ENCODE results near the gene GFM2. TPM values are rescaled to one million over a fixed set of nuclear protein-coding genes. Genes with fewer than 3 reads are reported as not detected.
"Not testable (repeated sequence)": the region's sequence is repeated elsewhere in the genome, so short reads cannot be mapped to it uniquely, and the experiment has no call there.

The GFM2 gene, protein sequence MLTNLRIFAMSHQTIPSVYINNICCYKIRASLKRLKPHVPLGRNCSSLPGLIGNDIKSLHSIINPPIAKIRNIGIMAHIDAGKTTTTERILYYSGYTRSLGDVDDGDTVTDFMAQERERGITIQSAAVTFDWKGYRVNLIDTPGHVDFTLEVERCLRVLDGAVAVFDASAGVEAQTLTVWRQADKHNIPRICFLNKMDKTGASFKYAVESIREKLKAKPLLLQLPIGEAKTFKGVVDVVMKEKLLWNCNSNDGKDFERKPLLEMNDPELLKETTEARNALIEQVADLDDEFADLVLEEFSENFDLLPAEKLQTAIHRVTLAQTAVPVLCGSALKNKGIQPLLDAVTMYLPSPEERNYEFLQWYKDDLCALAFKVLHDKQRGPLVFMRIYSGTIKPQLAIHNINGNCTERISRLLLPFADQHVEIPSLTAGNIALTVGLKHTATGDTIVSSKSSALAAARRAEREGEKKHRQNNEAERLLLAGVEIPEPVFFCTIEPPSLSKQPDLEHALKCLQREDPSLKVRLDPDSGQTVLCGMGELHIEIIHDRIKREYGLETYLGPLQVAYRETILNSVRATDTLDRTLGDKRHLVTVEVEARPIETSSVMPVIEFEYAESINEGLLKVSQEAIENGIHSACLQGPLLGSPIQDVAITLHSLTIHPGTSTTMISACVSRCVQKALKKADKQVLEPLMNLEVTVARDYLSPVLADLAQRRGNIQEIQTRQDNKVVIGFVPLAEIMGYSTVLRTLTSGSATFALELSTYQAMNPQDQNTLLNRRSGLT
- total RNA-seq, result 31.0 TPM

- DNase-seq (ENCODE audit: low spot score), result peak; percentile 94
These were observed at the start of gene GFM2, which contains the start of gene NSA2 for GRCh38 chr5:74766849-74767578. Gene GFM2 (minus strand): TSS chr5:74767117. CDS start chr5:74763742, 3,375 bp downstream. Gene NSA2 (plus strand): TSS chr5:74767249. CDS start chr5:74767361, 112 bp downstream.

- no peak for DNase-seq (ENCODE audit: low spot score)
These were observed 44.0 kb upstream of the GFM2 start for GRCh38 chr5:74810915-74811314.

- DNase-seq (ENCODE audit: low spot score), result no peak
These were observed 35.0 kb upstream of the GFM2 start for GRCh38 chr5:74801941-74802340.

DNA sequence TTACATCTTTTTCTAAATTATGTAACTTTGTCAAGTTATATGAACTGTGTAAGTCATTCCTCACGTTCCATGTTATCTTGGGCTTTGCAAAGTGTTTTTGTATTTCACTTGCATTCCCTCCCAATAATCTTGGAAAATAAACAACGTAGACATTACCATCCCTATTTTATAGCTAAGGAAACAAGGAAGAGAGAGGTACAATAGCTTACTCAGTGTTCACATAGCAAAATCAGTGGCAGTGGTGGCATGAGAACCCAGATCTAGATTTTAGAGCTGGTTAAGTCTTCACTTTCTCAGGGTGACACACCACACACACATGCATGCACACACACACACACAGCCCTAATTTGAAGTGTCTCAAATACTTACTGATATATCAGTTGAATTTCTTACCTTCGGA, 34.3 kb upstream of the GFM2 start:
- no peak for DNase-seq (ENCODE audit: low spot score)

DNA sequence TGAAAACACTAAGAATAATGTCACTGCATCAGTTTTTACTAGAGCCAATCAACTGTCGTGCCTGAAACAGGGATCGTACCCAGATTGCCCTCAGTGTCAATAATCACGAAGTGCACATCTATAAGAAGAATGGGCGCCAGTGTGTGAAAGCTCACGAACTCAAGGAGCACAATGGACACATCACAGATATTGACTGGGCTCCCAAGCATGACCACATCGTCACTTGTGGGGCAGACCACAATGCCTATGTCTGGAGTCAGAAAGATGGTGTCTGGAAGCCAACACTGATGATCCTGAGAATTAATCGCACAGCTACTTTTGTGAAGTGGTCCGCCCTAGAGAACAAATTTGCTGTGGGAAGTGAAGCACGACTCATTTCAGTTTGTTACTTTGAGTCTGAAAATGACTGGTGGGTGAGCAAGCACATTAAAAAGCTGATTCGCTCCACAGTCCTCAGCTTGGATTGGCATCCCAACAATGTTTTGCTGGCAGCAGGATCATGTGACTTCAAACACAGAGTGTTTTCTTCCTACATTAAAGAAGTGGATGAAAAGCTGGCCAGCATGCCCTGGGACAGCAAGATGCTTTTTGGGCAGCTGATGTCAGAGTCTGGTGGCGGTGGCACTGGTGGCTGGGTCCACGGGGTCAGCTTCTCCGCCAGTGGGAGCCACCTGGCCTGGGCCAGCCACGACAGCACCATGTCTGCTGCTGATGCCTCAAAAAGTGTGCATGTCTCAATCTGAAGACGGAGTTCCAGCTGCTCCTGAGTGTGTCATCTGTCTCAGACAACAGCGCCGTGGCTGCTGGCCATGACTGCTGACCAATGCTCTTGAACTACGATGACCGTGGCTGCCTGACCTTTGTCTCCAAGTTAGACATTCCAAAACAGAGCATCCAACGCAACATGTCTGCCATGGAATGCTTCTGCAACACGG, 32.3 kb upstream of the GFM2 start:
- DNase-seq (ENCODE audit: low spot score), result no peak

GRCh38 chr5:74791669-74792068, 24.8 kb upstream of the GFM2 start:
- DNase-seq (ENCODE audit: low spot score), result not testable (repeated sequence)

DNA sequence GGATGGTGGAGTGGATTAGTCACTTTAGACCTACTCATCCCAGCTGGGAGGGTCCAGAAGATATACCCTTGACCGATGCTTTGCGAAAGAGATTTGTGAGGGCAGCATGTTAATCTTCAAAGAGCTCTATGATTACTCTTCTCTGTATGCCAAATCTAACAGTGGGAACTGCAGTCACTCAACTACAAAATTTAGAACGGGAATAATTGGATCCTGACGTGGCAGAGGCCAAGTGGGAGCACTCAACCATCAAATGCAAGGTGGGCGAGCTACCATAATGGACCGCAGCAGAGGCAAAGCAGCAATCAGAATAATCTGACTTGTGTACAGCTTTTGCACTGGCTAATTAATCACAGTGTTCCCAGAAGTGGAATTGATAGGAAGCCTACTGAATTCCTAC, 20.5 kb upstream of the GFM2 start:
- no peak for DNase-seq (ENCODE audit: low spot score)

DNA sequence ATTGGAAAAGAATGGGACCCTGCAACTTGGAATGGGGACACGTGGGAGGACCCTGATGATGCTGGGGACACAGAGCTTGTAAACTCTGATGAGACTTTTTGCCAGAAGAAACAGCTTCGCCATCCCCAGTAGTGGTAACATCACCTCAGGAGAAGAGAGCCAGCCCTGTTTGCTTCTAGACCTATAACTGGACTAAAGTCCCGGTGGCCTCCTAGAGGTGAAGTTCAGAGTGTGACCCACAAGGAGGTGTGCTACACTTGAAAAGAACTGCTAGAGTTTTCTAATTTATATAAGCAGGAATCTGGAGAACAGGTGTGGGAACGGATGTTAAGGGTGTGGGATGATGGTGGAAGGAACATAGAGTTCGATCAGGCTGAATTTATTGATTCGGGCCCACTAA, 19.9 kb upstream of the GFM2 start:
- no peak for DNase-seq (ENCODE audit: low spot score)

DNA sequence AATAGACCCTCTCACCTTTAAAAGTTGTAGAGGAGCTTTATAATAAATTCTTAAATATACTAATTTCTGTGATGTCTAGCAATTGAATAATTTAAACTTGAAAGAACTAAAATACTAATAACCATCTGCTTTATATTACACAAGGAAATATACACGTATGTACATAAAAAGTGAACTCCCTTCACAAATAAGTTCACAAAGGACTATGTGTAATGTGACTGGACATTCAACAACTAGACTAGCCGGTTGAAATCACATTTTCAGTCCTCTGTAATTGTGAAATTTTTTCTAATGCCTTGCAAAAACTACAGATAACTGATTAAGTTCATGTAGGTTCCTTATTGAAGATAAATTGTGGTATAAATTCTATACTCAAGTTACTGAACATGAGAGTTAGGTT, 11.7 kb upstream of the GFM2 start:
- DNase-seq (ENCODE audit: low spot score), result no peak

DNA sequence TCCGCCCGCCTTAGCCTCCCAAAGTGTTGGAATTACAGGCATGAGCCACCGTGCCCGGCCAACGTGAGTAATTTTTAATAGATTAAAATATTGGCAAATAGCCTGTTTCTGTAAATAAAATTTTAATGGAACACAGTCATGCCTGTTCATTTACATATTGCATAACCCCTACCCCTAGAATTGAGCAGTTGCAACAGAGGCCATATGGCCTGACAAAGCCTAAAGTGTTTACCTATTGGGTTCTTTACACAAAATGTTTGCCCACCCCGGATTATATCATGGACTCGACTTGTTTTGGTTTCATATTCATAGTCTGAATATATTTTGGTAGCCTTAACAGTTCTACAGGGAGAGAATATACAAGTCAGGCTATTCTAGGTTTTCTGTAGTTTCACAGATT, 5.4 kb upstream of the GFM2 start:
- no peak for DNase-seq (ENCODE audit: low spot score)

DNA sequence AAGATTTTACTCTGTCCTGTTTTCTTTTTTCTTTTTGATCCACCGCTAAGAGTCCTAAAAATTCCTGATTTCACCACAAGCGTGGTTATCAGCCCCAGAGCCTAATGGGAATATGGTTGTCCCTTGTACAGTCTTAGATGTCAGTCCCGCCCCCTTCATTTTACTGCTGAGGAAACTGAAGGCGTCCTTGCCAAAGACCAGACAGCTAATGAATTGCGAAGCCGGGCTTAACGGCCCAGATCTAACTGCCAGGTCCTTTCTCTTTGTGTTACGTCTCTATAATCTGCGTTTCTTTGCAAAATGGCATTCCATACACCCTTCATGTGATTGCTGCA, 629 bp upstream of the GFM2 start:
- DNase-seq (ENCODE audit: low spot score), result no peak

DNA sequence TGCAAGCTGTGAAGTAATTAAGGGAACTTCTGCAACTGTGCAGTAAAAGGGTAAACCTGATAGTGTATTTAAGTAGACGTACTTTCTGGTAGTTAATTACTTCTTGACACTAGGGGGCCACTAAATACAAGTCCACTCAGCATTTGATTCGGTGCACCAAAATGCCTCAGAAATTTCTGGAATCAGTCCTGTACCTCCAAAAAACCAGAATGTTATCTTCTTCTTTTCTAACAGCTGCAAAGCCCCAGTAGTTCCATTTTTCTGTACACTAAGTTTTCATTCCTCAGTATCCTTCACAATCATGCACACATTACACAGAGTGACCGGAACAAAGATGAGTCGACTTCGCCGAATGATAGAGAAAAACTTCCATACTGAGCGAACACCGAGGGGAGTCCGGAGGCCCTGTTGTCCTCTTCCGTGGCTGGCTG, 484 bp downstream of the GFM2 start:
- no peak for DNase-seq (ENCODE audit: low spot score)

DNA sequence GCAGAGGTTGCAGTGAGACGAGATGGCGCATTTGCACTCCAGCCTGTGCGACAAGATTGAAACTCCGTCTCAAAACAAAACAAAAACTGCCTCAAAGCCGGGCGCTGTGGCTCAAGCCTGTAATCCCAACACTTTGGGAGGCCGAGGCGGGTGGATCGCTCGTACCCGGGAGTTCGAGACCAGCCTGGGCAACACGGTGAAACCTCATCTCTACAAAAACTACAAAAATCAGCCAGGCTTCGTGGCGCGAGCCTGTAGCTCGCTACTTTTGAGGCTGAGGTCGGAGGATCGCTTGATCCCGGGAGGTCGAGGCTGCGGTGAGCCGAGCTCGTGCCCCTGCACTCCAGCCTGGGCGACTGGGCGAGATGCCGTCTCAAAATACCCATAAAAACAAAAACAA, 988 bp downstream of the GFM2 start:
- DNase-seq (ENCODE audit: low spot score), result no peak

DNA sequence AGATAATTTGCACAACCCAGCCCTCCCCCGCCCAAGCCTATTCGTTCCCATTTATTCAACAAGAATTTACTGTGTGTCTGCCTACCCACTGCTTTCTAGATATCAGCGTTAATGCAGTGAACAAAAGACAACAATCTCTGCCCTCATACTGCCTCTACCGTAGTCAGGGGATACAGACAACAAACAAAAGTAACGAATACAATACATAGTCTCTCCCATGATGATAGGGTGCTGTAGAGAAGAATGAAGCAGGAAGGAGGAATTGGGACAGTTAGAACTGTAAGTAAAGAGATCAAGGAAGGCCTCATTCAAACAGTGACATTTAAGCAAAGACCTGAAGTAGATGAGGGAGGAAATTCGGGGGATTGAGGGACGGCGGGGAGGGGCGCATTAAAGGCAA, 1.7 kb downstream of the GFM2 start:
- DNase-seq (ENCODE audit: low spot score), result no peak

DNA sequence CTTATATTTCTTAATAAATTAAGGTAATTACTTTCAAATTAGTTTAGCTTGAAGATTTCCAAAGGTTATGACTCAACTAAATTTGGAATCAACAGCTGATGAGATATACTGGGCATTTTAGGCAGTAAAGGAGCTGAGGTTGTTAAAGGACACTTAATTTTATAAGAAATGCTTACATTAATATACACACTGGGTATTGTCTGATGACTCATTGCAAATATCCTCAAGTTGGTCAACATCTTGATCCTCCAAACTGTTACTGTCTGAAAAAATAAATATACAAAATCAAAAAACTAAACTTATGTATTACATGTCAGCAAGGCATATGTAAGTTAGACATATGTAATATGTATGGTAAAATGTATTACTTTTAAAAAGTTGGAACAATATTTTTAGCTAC, 3.4 kb downstream of the GFM2 start:
- no peak for DNase-seq (ENCODE audit: low spot score)

GRCh38 chr5:74762599-74762998, 4.3 kb downstream of the GFM2 start:
- DNase-seq (ENCODE audit: low spot score), result no peak

GRCh38 chr5:74761241-74761640, 5.7 kb downstream of the GFM2 start:
- DNase-seq (ENCODE audit: low spot score), result no peak

DNA sequence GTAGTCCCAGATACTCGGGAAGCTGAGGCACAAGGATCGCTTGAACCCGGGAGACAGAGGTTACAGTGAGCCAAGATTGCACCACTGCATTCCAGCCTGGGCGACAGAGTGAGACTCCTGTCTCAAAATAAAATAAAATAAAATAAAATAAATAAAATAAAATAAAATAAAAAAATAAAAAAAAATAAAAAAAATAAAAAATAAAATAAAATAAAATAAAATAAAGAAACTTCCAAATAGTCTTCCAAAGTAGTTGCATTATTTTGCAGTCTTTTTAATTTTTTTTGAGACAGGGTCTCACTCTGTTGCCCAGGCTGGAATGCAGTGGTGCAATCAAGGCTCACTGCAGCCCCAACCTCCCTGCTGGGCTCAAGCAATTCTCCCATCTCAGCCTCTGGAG, 18.2 kb downstream of the GFM2 start:
- not testable (repeated sequence) for DNase-seq (ENCODE audit: low spot score)

GRCh38 chr5:74738406-74738805, 28.5 kb downstream of the GFM2 start:
- no peak for DNase-seq (ENCODE audit: low spot score)

GRCh38 chr5:74736759-74737158, 30.2 kb downstream of the GFM2 start:
- no peak for DNase-seq (ENCODE audit: low spot score)

DNA sequence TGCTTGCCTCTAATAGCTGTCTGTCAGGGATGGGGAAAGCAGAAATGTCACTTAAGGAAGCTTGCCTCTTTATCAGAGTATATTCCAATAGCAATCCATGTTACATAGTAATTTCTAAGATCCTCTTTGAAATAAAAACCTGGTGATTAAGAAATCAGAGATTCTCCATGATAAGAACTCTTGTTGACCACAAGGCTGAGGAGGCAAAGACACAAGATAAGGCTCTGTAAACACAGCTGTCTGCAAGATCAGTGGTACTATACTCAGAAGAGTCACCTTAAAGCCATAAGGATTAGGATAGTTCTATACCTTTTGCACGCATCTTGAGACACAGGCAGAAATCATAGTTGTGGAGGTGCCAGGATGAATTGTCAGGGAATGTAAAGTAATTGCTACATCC, 41.6 kb downstream of the GFM2 start:
- no peak for DNase-seq (ENCODE audit: low spot score)

Measured in ureter (tissue), 1 donor.